Kidney (tissue), 14 donors: ENCODE results near the gene RNF182. TPM values are rescaled to one million over a fixed set of nuclear protein-coding genes. Genes with fewer than 3 reads are reported as not detected.

Source experiments
- DNase-seq, 5 donors: peaks; one replicate each; pipeline ENCODE4 v3.0.0-alpha.2; 2013 to 2020
- FAIRE-seq: peaks from 2 replicates; lab custom pipeline; 2012; peaks lifted over from hg19 to GRCh38; lab: Jason Lieb, UNC
- H3K27ac ChIP-seq, 2 donors: one replicate each; pipeline ENCODE4 v1.7.0; 2013; ENCODE audit warnings: low read depth in 2 of 2, low read length in 2 of 2, inconsistent platforms in 1 of 2
- H3K27me3 ChIP-seq: one replicate; pipeline ENCODE4 v1.7.1; 2013; ENCODE audit warnings: low read length, inconsistent platforms; ENCODE audit not compliant: control insufficient read depth, insufficient read depth
- H3K36me3 ChIP-seq, 3 donors: one replicate each; pipeline versions ENCODE4 v1.7.0 to v1.7.1; 2013; ENCODE audit warnings: low read length in 3 of 3, control low read depth in 1 of 3, inconsistent platforms in 1 of 3; ENCODE audit not compliant: insufficient read depth in 3 of 3, control insufficient read depth in 2 of 3
- H3K4me1 ChIP-seq, 3 donors: one replicate each; pipeline versions ENCODE4 v1.7.0 to v1.7.1; 2013; ENCODE audit warnings: low read length in 3 of 3, inconsistent platforms in 1 of 3, low read depth in 1 of 3; ENCODE audit not compliant: control insufficient read depth in 2 of 3, insufficient read depth in 2 of 3
- H3K4me3 ChIP-seq, 3 donors: one replicate each; pipeline versions ENCODE4 v1.7.0 to v1.8.1; 2013; ENCODE audit warnings: low read length in 3 of 3, control low read depth in 1 of 3, inconsistent platforms in 1 of 3
- H3K9ac ChIP-seq, 3 donors: one replicate each; pipeline versions ENCODE4 v1.7.0 to v1.7.1; 2013; ENCODE audit warnings: low read length in 3 of 3, control low read depth in 1 of 3, inconsistent platforms in 1 of 3
- H3K9me3 ChIP-seq, 3 donors: one replicate each; pipeline versions ENCODE4 v1.7.0 to v1.7.1; 2013; ENCODE audit warnings: low read length in 3 of 3, control low read depth in 1 of 3, inconsistent platforms in 1 of 3; ENCODE audit not compliant: control insufficient read depth in 2 of 3, insufficient read depth in 1 of 3
- CTCF ChIP-seq: IDR thresholded peaks from 3 replicates; pipeline ENCODE4 v1.5.1; 2012; ENCODE audit warnings: mild to moderate bottlenecking, moderate library complexity, borderline replicate concordance; ENCODE audit not compliant: insufficient read depth; ENCODE audit errors: extremely low read depth
- intact Hi-C: fragments of 100-400 bp; cut with DNase I; formaldehyde crosslinking; loops from one replicate; pipeline ENCODE4 v1.11.1; 2022
- polyA plus RNA-seq: library from polyadenylated mRNA; stranded (reverse); fragments of 350-450 nt; fragmentation: Illumina TruSeq; extraction: RNeasy Lipid Tissue Mini Kit (QIAGEN cat#74804); gene quantifications from one replicate; pipeline ENCODE4 v1.2.3, GENCODE V29; 2014; ENCODE audit warnings: low read depth, low replicate concordance; ENCODE audit not compliant: insufficient read depth
- total RNA-seq: library from RNA; stranded (reverse); fragmentation: NEBNext Ultra II Directional; extraction: Animal tissue kit (Norgen Biotek cat#: 25700); gene quantifications from one replicate; pipeline ENCODE4 v1.2.1, GENCODE V29; 2021
- donor health status: control.
- donor health status: control.
- donor health status: control.
- donor health status: control.
- donor health status: control.
- donor health status: DM: yes; HTN: yes; CAD: no.
- donor health status: Normal renal cell carcinoma (clear cell type).

RNF182 gene
- total and polyA plus RNA-seq, 2 donors from 2014 or later: 0.90 to 3.9 TPM

DNA sequence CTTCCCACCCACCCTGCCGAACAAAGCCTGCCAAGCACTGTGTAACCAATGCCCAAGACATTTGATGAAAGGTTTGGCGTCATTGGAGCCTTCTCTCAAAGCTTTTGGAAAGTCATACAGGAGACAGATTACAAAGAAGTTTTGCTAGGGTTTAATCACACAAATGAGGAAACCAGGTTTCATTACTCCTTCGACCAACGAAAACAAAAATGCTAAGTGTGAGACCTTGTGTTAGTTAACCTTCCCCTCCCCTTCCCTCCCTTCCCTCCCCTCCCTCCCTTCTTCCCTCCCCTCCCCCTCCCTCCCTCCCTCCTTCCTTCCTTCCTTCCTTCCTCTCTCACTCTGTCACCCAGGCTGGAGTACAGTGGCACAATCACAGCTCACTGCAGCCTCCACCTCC lies 96.7 kb downstream of the RNF182 start:
- no peak for FAIRE-seq
- no peak overlapping the region for H3K9ac ChIP-seq
- TF ChIP-seq CTCF: no peak

GRCh38 chr6:14022673-14023072 lies 97.9 kb downstream of the RNF182 start:
- FAIRE-seq: no peak
- no peak for TF ChIP-seq CTCF
- Histone ChIP-seq H3K9me3 (no peaks in the 10 kb centered on the region), H3K27me3 (no peaks in the 10 kb centered on the region), H3K4me1 (no peaks in the 10 kb centered on the region), H3K36me3 (no peaks in the 10 kb centered on the region), H3K9ac (no peak overlapping the region), H3K27ac (no peak overlapping the region), H3K4me3 (no peak overlapping the region)
- intact Hi-C loops: no loop called here
- no peak for DNase-seq

More for the DNA sequence above, 96.7 kb downstream of the RNF182 start:
- Histone ChIP-seq H3K27me3 (no peaks in the 10 kb centered on the region), H3K9me3 (no peaks in the 10 kb centered on the region), H3K36me3 (no peaks in the 10 kb centered on the region), H3K4me1 (no peaks in the 10 kb centered on the region), H3K4me3 (no peak overlapping the region), H3K27ac (no peak overlapping the region)
- intact Hi-C loops: no loop called here
- DNase-seq: no peak

GRCh38 chr6:14023855-14024254 lies 99.1 kb downstream of the RNF182 start:
- no peaks in the 10 kb centered on the region for H3K4me1 ChIP-seq
- TF ChIP-seq CTCF: no peak
- H3K4me3 ChIP-seq: no peak overlapping the region
- no peaks in the 10 kb centered on the region for H3K27me3 ChIP-seq
- no peak overlapping the region for H3K9ac ChIP-seq
- no peak overlapping the region for H3K27ac ChIP-seq
- DNase-seq (no peak), FAIRE-seq (no peak)
- no peaks in the 10 kb centered on the region for H3K9me3 ChIP-seq
- no peaks in the 10 kb centered on the region for H3K36me3 ChIP-seq
- intact Hi-C loops: no loop called here

DNA sequence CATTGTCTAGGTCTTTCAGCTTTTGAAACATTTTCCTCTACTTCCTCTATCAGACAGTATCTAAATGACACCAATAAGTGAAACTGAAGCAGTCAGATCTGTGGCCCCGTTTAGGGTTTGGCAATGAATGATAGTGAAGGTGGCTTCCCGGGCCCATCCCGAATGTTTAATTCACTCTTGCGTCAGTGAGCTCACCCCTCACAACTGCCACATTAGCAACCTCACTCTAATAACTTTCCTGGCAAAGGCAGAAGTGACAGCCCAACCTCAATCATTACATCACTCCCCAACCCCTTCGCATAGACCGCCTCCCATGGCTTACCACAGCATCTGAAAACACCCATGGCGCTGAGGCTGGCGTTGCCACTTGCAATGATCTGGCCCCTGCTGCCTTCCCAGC lies 100.4 kb downstream of the RNF182 start:
- H3K4me3 ChIP-seq: no peak overlapping the region
- H3K4me1 ChIP-seq: no peaks in the 10 kb centered on the region
- no peaks in the 10 kb centered on the region for H3K27me3 ChIP-seq
- no peak for FAIRE-seq
- no peaks in the 10 kb centered on the region for H3K36me3 ChIP-seq
- intact Hi-C loops: no loop called here
- no peak for TF ChIP-seq CTCF
- no peaks in the 10 kb centered on the region for H3K9me3 ChIP-seq
- no peak overlapping the region for H3K27ac ChIP-seq
- H3K9ac ChIP-seq: no peak overlapping the region
- DNase-seq: no peak
